Fibroblast of mammary gland (primary cell): Measurements from ENCODE around the gene SART3.

ENCODE experiments used
- DNase-seq: peaks from one replicate; pipeline ENCODE4 v3.0.0-alpha.2; 2010; ENCODE audit warnings: low read depth
- H3K4me3 ChIP-seq: 2 replicates; pipeline ENCODE4 v1.5.1; 2011; ENCODE audit warnings: low read depth, mild to moderate bottlenecking, low read length, moderate library complexity; ENCODE audit not compliant: control insufficient read depth
- CTCF ChIP-seq: conservative IDR thresholded peaks from 2 replicates; pipeline ENCODE4 v1.5.1; 2011; ENCODE audit warnings: low read depth, low read length, inconsistent platforms; ENCODE audit not compliant: control insufficient read depth, insufficient read depth

The SART3 gene

DNA sequence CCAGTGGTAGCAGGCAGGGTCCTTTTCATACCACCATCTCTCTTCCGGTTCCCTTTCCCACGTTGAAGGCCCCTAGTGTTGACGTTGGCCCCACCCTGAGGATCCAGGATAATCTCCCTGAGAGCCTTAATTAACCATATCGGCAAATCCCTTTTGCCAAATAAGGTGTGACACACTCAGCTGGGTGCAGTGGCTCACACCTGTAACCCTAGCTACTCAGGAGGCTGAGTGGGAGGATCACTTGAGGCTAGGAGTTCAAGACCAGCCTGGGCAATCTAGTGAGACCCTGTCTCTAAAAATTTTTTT is 39.7 kb upstream of the SART3 start:
- no peak for TF ChIP-seq CTCF
- no peak for DNase-seq
- H3K4me3 ChIP-seq = no peak overlapping the region

- H3K4me3 ChIP-seq = no peak overlapping the region
- DNase-seq = no peak
- TF ChIP-seq CTCF = no peak
Observed at GRCh38 chr12:108599948-108600701, 39.2 kb upstream of the SART3 start.

DNA sequence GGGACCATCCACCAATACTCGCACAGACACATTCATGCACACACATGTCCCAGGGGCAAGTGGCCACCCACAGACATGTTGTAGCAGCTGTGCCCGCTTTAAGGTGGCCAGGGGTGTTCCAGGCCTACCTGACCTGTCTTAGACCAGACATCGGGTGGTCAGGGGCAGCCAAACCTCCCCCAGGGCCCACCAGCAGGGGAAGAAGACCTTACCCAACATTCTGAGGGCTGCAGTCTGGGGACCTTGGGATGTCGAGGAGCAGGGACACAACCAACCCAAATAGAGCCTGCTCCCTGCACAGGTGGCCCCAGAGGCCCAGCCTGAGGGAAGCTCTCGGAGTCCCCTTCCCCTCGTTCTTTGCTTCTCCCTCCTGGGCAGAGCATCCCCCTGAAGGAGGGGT is 38.6 kb upstream of the SART3 start:
- TF ChIP-seq CTCF = no peak
- H3K4me3 ChIP-seq = no peak overlapping the region

GRCh38 chr12:108598553-108599250 is 37.7 kb upstream of the SART3 start:
- DNase-seq = no peak
- H3K4me3 ChIP-seq = peak overlapping the region; percentile 70

More for the DNA sequence above, 38.6 kb upstream of the SART3 start:
- no peak for DNase-seq

DNA sequence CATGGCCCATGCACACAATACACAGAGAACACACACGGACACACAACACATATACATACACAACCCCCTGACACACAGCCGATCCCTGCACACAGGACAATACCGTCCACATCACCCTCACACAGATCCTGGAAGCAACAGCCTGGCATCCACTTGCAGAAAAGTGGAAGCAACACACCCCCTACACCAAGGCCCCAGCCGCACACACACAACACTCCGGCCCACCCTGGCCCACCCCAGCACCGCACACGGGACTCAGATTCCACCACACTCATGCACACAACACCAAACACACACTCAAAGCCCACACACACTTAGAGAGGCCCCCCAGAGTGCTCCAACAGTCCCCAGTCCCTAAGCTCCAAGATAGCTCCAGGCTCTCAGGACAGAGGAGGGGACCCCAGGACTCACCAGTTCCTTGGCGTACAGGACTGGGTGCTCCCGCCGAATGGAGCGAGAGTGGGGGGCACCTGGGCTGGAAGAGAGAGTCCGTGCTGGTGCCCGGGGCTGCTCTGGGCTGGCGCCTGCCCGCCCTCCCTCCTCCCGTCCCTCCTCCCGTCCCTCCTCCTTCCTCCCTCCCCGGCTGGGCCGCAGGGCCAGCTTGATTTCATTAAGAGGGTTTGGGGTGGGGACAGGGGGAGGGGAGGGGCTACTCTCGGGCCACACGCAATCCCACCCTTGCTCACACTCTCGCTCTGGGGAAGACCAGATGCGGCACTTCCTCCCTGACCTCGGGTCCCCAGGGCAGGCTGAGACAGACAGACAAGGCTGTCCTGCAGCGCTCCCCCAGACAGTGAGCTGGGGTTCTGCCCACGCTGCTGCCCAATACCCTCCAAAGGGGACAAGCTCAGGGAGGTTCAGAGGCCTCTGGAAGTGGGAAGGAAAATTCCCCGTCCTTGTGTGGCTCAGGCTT is 36.8 kb upstream of the SART3 start, which contains the start of gene TMEM119:
Gene TMEM119, minus strand, starts transcription at position 526 of the 913 bp plus-strand sequence. CDS start 5,701 bp downstream, outside the sequence.
- DNase-seq = peak; percentile 85

More at GRCh38 chr12:108598553-108599250, 37.7 kb upstream of the SART3 start:
- no peak for TF ChIP-seq CTCF

More for the DNA sequence above, 36.8 kb upstream of the SART3 start, which contains the start of gene TMEM119:
- TF ChIP-seq CTCF = no peak
- H3K4me3 ChIP-seq = peak within 1 kb of the TSS; percentile 70
